Brain microvascular endothelial cell (primary cell): Measurements from ENCODE around the gene RBPMS2.

Source experiments
- DNase-seq: peaks from one replicate; pipeline ENCODE4 v3.0.0-alpha.2; 2020
- H3K27ac ChIP-seq: fragments of 250-450 bp; sonication (Bioruptor Pico); 2 replicates; pipeline ENCODE4 v1.5.1; 2020; ENCODE audit warnings: mild to moderate bottlenecking, moderate library complexity
- H3K27me3 ChIP-seq: fragments of 250-450 bp; sonication (Bioruptor Pico); replicated peaks from 2 replicates; pipeline ENCODE4 v1.5.1; 2020; ENCODE audit warnings: mild to moderate bottlenecking
- H3K36me3 ChIP-seq: fragments of 250-450 bp; sonication (Bioruptor Pico); replicated peaks from 2 replicates; pipeline ENCODE4 v1.5.1; 2020; ENCODE audit warnings: mild to moderate bottlenecking
- H3K4me3 ChIP-seq: 2 replicates; pipeline ENCODE4 v1.5.1; 2011; ENCODE audit warnings: low read depth, mild to moderate bottlenecking, control low read depth, low read length, moderate library complexity
- in situ Hi-C: cut with HindIII; loops from 2 replicates; pipeline ENCODE4 v1.10.0; 2017; ENCODE audit warnings: low sequenced_read_pairs, low pct_ligation_motif_present
- TF ChIP-seq, protein P1 (sequence below): IDR thresholded peaks from 2 replicates; pipeline ENCODE4 v1.5.1; 2011; ENCODE audit warnings: low read depth, mild to moderate bottlenecking, moderate library complexity, low read length, control low read depth, inconsistent platforms; ENCODE audit errors: missing control alignments

The RBPMS2 gene

DNA sequence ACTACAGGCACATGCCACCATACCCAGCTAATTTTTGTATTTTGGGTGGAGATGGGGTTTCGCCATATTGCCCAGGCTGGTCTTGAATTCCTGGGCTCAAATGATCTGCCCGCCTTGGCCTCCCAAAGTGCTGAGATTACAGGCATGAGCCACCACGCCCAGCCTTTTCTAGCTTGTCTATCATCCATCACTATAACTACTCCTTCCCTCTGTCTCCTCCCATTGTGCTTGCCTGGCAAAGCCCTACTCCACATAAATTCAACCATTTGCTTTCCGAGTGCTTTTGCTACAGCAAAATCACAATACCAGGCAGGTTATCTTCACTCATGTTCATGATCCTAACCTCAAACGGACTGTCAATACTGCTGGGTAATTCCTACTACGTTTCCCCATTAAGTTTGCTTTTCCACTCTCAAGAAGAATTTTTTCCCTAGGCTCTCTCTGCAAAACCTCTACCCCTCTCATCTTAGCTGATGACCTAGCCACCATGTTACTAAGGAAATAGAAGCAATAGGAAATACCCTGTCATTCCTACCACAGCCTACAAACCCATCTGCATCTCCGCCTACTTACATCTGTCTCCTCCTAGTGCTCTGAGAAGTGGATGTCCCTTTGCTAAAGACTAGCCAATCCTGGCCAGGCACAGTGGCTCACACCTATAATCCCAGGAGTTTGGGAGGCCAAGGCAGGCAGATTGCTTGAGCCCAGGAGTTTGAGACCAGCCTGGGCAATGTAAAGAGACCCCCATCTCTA, 64.5 kb downstream of the RBPMS2 start:
- no peaks in the 10 kb centered on the region for H3K36me3 ChIP-seq
- in situ Hi-C loops, result no loop called here
- TF ChIP-seq, protein P1, sequence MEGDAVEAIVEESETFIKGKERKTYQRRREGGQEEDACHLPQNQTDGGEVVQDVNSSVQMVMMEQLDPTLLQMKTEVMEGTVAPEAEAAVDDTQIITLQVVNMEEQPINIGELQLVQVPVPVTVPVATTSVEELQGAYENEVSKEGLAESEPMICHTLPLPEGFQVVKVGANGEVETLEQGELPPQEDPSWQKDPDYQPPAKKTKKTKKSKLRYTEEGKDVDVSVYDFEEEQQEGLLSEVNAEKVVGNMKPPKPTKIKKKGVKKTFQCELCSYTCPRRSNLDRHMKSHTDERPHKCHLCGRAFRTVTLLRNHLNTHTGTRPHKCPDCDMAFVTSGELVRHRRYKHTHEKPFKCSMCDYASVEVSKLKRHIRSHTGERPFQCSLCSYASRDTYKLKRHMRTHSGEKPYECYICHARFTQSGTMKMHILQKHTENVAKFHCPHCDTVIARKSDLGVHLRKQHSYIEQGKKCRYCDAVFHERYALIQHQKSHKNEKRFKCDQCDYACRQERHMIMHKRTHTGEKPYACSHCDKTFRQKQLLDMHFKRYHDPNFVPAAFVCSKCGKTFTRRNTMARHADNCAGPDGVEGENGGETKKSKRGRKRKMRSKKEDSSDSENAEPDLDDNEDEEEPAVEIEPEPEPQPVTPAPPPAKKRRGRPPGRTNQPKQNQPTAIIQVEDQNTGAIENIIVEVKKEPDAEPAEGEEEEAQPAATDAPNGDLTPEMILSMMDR, result no peak
- DNase-seq, result no peak
- H3K27ac ChIP-seq, result no peak overlapping the region
- H3K4me3 ChIP-seq, result no peak overlapping the region
- no peaks in the 10 kb centered on the region for H3K27me3 ChIP-seq

DNA sequence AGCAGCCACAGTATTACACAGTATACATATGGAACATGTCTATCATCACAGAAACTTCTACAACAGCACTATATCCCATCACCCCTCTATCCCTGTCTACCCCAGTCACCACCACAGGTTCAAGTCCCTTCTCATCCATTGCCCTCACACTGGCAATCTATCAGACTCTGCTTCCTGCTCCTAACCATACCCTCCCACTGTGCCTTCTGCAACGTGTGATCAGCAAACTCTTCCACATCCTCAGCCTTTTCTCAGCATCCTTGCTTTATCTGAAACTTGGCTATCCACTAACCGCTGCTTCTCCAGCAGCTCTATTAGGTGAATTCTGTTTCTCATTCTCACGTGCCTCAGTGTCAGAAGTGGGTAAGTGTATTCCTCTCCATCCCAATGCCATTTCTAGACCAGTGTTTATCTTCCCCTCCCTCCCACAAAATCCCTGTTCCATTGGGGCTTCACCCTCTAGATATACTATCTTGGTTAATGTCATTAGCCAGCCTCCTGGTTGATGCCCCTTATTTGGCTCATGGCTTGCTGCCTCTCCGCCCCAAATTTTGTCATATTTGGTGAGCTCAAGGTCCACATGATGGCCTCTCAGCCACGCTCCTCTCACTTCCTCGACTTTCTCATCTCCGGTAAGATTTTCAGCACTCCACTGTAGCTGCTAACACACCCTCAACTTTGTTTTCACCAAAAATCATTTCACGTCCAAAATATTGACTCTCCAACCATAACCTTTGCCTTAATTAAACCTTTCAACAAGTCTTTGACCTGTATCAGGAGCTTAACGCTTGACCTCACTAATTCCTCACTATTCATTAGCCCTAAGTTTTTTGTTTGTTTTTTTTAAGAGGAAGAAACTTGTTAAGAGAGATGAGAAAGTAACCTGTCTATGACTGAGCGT, 69.1 kb downstream of the RBPMS2 start:
- in situ Hi-C loops, result no loop called here
- no peaks in the 10 kb centered on the region for H3K27me3 ChIP-seq
- no peak overlapping the region for H3K4me3 ChIP-seq
- no peak for DNase-seq
- H3K36me3 ChIP-seq, result no peaks in the 10 kb centered on the region
- TF ChIP-seq, protein P1, result no peak
- H3K27ac ChIP-seq, result no peak overlapping the region

DNA sequence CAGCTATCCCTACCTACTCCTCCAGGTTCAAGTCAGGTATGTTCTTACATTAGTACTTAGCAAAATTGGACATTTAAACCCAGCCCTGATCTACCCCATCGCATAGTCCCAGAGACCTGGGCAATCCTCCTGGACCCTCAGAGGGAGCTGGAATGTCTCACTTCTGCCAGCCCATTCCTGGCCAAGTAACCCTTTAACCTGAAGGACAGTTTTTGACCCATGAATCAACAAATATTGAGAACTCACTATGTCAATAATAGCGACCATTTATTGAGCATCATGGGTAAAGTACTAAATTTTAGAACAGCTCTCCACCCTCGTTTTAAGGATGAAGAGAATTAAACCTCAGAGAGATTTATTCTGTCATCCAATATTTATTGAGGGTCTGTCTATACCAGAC, 70.4 kb downstream of the RBPMS2 start:
- H3K27me3 ChIP-seq, result no peaks in the 10 kb centered on the region
- no peak overlapping the region for H3K27ac ChIP-seq
- H3K36me3 ChIP-seq, result no peaks in the 10 kb centered on the region
- no peak overlapping the region for H3K4me3 ChIP-seq
- TF ChIP-seq, protein P1, result no peak
- in situ Hi-C loops, result no loop called here
- no peak for DNase-seq

DNA sequence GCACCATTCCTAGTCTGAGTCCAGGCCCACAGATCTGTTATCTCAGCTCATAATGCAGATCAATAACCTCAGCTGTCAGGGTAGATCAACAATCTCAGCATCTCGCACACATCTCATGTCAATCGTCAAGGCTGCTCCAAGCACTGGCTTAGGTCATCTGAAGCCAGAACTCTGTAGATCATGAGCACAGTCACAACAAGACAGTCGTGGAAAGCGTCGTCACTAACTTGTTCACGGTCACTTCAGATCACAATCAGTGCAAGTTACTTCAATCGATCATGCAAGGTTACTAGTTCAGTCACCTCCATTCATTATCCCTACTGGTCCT, 71.8 kb downstream of the RBPMS2 start:
- H3K27ac ChIP-seq, result peak overlapping the region; percentile 34
- peak overlapping the region; percentile 84 for H3K4me3 ChIP-seq
- in situ Hi-C loops, result no loop called here
- no peaks in the 10 kb centered on the region for H3K36me3 ChIP-seq
- H3K27me3 ChIP-seq, result no peaks in the 10 kb centered on the region
- no peak for DNase-seq
- TF ChIP-seq, protein P1, result no peak

DNA sequence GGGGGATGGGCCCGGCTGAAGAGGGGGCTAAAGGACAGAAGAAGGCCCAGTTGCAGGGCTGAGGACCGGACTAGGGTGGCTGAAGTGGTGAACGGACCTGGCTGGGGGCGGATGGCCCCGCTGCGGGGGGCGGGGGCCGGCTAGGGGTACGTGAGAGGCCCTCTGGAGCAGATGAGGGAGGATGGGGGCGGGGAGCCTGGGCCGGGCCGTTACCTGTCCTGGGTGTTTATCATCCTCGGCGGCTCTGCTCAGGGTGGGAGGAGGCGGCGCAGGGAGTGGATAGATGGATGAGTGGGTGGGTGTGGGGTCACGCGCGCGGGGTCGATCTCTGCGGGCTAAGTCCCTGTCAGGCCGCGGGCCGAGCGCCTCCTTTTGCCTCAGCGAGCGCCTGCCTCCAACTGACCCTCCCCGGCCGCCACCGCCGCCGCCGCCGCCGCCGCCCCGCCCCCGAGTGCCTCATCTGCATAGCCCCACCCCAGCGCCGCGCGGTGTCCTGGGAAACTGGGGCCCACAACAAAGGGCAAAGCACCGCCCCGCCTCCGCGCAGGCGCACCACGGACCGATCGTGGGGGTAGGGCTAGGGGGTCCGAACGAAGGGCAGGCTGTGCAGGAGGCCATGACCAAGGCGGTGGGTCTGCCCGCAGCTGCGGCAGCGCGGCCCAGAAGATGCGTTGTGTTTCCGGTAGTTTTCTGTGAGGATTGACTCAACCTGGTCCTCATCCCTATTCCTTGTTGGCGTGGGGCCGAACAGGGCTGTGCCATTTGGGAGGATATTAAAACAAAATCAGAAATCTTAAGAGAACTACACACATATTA, 72.4 kb downstream of the RBPMS2 start:
- TF ChIP-seq, protein P1, result no peak
- peak; percentile 92 for DNase-seq

More for the DNA sequence above, 72.4 kb downstream of the RBPMS2 start:
- Histone ChIP-seq H3K27ac (peak overlapping the region; percentile 56), H3K4me3 (peak overlapping the region; percentile 84), H3K36me3 (no peaks in the 10 kb centered on the region), H3K27me3 (no peaks in the 10 kb centered on the region)
- in situ Hi-C loops, result no loop called here
